HepG2 (cell line): ENCODE data around the gene SNAI1. TPM values are rescaled to one million over a fixed set of nuclear protein-coding genes. Genes with fewer than 3 reads are reported as not detected.
A peak's percentile ranks its signal among the peaks of the same experiment; 100 is the strongest.

ENCODE experiments used
- AHDC1 ChIP-seq: sonication (generic); formaldehyde crosslinking; IDR thresholded peaks from 2 replicates; pipeline ENCODE4 v1.5.1; 2020; ENCODE audit warnings: mild to moderate bottlenecking, missing genetic modification reagents, borderline replicate concordance
- HDAC2 ChIP-seq: sonication (generic); formaldehyde crosslinking; IDR thresholded peaks from 2 replicates; pipeline ENCODE4 v1.4.0; 2020; ENCODE audit warnings: missing genetic modification reagents
- MIER3 ChIP-seq: IDR thresholded peaks from 2 replicates; pipeline ENCODE4 v1.6.1; 2016; ENCODE audit warnings: missing compliant biosample characterization, borderline replicate concordance
- STAG1 ChIP-seq: sonication (generic); formaldehyde crosslinking; IDR thresholded peaks from 2 replicates; pipeline ENCODE4 v1.4.0; 2020; ENCODE audit warnings: missing genetic modification reagents
- TARDBP ChIP-seq: sonication (generic); formaldehyde crosslinking; IDR thresholded peaks from 2 replicates; pipeline ENCODE4 v1.8.0; 2022; ENCODE audit warnings: mild to moderate bottlenecking, missing genetic modification reagents
- TSC22D2 ChIP-seq: sonication (generic); formaldehyde crosslinking; IDR thresholded peaks from 2 replicates; pipeline ENCODE4 v1.5.1; 2020; ENCODE audit warnings: missing genetic modification reagents, mild to moderate bottlenecking, borderline replicate concordance
- ZBTB25 ChIP-seq: IDR thresholded peaks from 2 replicates; pipeline ENCODE4 v1.6.1; 2018; ENCODE audit warnings: missing genetic modification reagents
- ZNF317 ChIP-seq: sonication (generic); formaldehyde crosslinking; IDR thresholded peaks from 2 replicates; pipeline ENCODE4 v1.5.0; 2020; ENCODE audit warnings: mild to moderate bottlenecking, missing genetic modification reagents
- ZNF510 ChIP-seq: sonication (generic); formaldehyde crosslinking; IDR thresholded peaks from 2 replicates; pipeline ENCODE4 v1.4.0; 2020; ENCODE audit warnings: low read depth, mild to moderate bottlenecking, missing genetic modification reagents
- ZNF687 ChIP-seq: sonication (generic); formaldehyde crosslinking; IDR thresholded peaks from 2 replicates; pipeline ENCODE4 v1.5.1; 2020; ENCODE audit warnings: mild to moderate bottlenecking, missing genetic modification reagents, moderate library complexity
- ZNF782 ChIP-seq: sonication (generic); formaldehyde crosslinking; IDR thresholded peaks from 2 replicates; pipeline ENCODE4 v1.4.0; 2020; ENCODE audit warnings: missing genetic modification reagents, mild to moderate bottlenecking, borderline replicate concordance
- polyA plus RNA-seq, 8 experiments: library from polyadenylated mRNA; depleted of rRNA in 3 of 8; stranded (reverse) in 7 of 8; unstranded in 1 of 8; fragments of >200 nt; fragmentation: Illumina TruSeq in 4 of 8; extraction: Trizol in 4 of 8; gene quantifications; 2 replicates each; pipeline versions ENCODE4 v1.2.1 to v1.2.3, GENCODE V29; 2011 to 2016; ENCODE audit warnings: low read depth in 4 of 8, missing spikeins in 1 of 8, mixed read lengths in 1 of 8; ENCODE audit not compliant: insufficient read depth in 1 of 8
- total RNA-seq, 5 experiments: library from RNA; depleted of rRNA; stranded (reverse); fragments of >200 nt; fragmentation: Illumina TruSeq; extraction: Trizol; gene quantifications; 2 replicates each; pipeline ENCODE4 v1.2.3, GENCODE V29; 2016; ENCODE audit warnings: low read depth in 1 of 5
- TF ChIP-seq, protein P1 (sequence below): sonication (generic); formaldehyde crosslinking; conservative IDR thresholded peaks from 2 replicates; pipeline ENCODE4 v1.4.0; 2020; ENCODE audit warnings: missing genetic modification reagents
- TF ChIP-seq, protein P2 (sequence below): sonication (generic); formaldehyde crosslinking; IDR thresholded peaks from 2 replicates; pipeline ENCODE4 v1.5.0; 2020; ENCODE audit warnings: missing genetic modification reagents, mild to moderate bottlenecking, borderline replicate concordance
- TF ChIP-seq, protein P3 (sequence below): sonication (generic); formaldehyde crosslinking; IDR thresholded peaks from 2 replicates; pipeline ENCODE4 v1.5.0; 2020; ENCODE audit warnings: missing genetic modification reagents

The SNAI1 gene
- total and polyA plus RNA-seq, 2 of the 13 experiments (the other 11 are each of a cell fraction or from before 2014, with no cell fraction given) = 1.3 to 1.4 TPM

- TF ChIP-seq AHDC1 (peak; percentile 68; the same call in 1 of the 2 replicates), ZBTB25 (CRISPR knock-in tag) (peak; percentile 70; the same call in 1 of the 2 replicates), ZNF510 (CRISPR knock-in tag) (peak; percentile 77; the same call in 1 of the 2 replicates), HDAC2 (CRISPR knock-in tag) (peak; percentile 86), ZNF687 (peak; percentile 96), STAG1 (CRISPR knock-in tag) (peak; percentile 100), ZNF317 (peak; percentile 74), ZNF782 (CRISPR knock-in tag) (peak; percentile 49; the same call in 1 of the 2 replicates), TARDBP (CRISPR knock-in tag) (no peak), MIER3 (CRISPR knock-in tag) (0 out of 2 replicates have a peak, but pooled peaks have one; percentile 52), TSC22D2 (CRISPR knock-in tag) (peak; percentile 87; the same call in 1 of the 2 replicates)
- TF ChIP-seq, protein P1, sequence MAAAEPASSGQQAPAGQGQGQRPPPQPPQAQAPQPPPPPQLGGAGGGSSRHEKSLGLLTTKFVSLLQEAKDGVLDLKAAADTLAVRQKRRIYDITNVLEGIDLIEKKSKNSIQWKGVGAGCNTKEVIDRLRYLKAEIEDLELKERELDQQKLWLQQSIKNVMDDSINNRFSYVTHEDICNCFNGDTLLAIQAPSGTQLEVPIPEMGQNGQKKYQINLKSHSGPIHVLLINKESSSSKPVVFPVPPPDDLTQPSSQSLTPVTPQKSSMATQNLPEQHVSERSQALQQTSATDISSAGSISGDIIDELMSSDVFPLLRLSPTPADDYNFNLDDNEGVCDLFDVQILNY = peak; percentile 71
- TF ChIP-seq, protein P2, sequence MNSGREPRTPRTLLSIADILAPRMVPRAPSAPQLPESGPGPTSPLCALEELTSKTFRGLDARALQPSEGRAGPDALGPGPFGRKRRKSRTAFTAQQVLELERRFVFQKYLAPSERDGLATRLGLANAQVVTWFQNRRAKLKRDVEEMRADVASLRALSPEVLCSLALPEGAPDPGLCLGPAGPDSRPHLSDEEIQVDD (CRISPR knock-in tag) = peak; percentile 70; the same call in 1 of the 2 replicates
- TF ChIP-seq, protein P3, sequence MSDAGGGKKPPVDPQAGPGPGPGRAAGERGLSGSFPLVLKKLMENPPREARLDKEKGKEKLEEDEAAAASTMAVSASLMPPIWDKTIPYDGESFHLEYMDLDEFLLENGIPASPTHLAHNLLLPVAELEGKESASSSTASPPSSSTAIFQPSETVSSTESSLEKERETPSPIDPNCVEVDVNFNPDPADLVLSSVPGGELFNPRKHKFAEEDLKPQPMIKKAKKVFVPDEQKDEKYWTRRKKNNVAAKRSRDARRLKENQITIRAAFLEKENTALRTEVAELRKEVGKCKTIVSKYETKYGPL = 0 out of 2 replicates have a peak, but pooled peaks have one; percentile 71
Measured at GRCh38 chr20:49979030-49979832, 3.5 kb upstream of the SNAI1 start (continued).
